ENCODE data around the gene LZTS2. TPM values are rescaled to one million over a fixed set of nuclear protein-coding genes. Genes with fewer than 3 reads are reported as not detected.

The LZTS2 gene
- total RNA-seq, 1 donor from 2014 or later, result 32.7 TPM

DNA sequence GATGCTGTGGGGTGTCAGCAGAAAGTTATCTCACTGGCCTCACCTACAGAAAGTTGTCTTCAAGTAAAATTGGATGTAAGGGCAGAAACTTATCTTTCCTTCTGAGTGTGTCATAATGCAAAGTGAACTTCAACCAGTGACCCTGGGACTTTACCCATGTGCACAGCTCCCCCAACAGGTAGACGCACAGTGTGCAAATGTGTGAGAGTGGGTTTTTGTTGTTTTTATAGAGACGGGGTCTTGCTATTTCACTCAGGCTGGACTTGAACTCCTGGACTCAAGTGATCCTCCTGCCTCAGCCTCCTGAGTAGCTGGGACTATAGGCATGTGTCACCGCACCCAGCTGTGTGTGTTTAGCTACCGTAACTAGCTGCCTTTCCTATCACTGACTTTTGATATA is 55.8 kb downstream of the LZTS2 start:
- no peak for DNase-seq

DNA sequence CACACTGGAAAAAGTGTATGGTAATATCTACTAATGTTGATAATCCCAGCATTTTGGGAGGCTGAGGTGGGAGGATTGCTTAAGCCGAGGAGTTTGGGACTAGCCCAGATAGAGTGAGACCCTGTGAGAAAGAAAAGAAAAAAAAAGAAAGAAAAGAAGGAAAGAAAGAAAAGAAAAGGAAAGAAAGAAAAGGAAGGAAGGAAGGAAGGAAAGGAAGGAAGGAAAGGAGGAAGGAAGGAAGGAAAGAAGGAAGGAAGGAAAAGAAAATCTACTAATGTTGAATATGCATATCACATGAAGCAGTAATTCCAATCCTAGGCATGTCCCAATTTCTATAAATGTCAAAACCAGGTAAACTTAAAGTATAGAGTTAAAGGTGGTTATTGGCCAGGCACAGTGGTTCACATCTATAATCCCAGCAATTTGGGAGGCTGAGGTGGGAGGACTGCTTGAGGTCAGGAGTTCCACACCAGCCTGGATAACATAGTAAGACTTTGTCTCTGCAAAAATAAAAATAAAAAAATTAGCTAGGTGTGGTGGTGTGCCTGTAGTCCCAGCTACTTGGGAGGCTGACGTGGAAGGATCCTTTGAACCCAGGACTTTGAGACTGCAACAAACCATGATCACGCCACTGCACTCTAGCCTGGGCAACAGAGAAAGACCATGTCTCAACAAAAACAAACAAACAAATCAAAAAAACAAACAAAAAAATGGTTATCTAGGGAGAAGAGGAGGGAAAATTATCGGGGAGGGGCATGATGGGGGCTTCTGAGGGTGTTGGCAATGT is 57.0 kb downstream of the LZTS2 start:
- DNase-seq, result no peak

Small RNAs within 50 kb of the gene (small RNA-seq; reads per million reads assigned to genes)
- gene MIR608 (ENCODE audit: low replicate concordance), result not detected

Other genes with a start within 250 kb of the LZTS2 start
- gene SLF2, start 86.8 kb upstream of the LZTS2 start, total RNA-seq, result 37.9 TPM
- gene SEMA4G, start 30.3 kb upstream of the LZTS2 start, total RNA-seq, result 1.9 TPM
- gene MRPL43, start 12.3 kb upstream of the LZTS2 start, total RNA-seq, result 32.3 TPM
- 4.1 TPM for gene TWNK, start 12.3 kb upstream of the LZTS2 start, total RNA-seq
- gene PDZD7, start 31.3 kb downstream of the LZTS2 start, total RNA-seq, result 1.2 TPM
- 34.4 TPM for gene SFXN3, start 31.4 kb downstream of the LZTS2 start, total RNA-seq
- gene KAZALD1, start 62.2 kb downstream of the LZTS2 start, total RNA-seq, result 17.7 TPM
- gene TLX1, start 131.5 kb downstream of the LZTS2 start, total RNA-seq, result not detected
- gene LBX1, start 229.7 kb downstream of the LZTS2 start, total RNA-seq, result 0.20 TPM